Panc1 (cell line): ENCODE measurements around the gene BRD1. TPM values are rescaled to one million over a fixed set of nuclear protein-coding genes. Genes with fewer than 3 reads are reported as not detected.

ENCODE experiments used
- ATAC-seq: fragments of 200-7000 bp; cut with Tn5 transposase; 2 replicates; pipeline ENCODE4 v1.9.1; 2020; ENCODE audit warnings: mild to moderate bottlenecking, moderate library complexity
- BruUV-seq: library from RNA; stranded (reverse); fragments of 400-500 nt; replicated peaks from 2 replicates; lab custom pipeline; 2021; lab: Mats Ljungman, UMichigan
- CTCF ChIA-PET: fragments of 300-600 bp; sonication (Branson Sonifier 250); formaldehyde crosslinking; loops from one replicate; lab custom pipeline; 2022; ENCODE audit warnings: antibody characterized with exemption; lab: Charles Lee
- POLR2A ChIA-PET: fragments of 300-600 bp; sonication (Branson Sonifier 250); formaldehyde crosslinking; loops from one replicate; lab custom pipeline; 2022; ENCODE audit warnings: antibody characterized with exemption; lab: Charles Lee
- DNase-seq: peaks from one replicate; pipeline ENCODE4 v3.0.0-alpha.2; 2010; ENCODE audit warnings: low read depth, low spot score
- H3K27ac ChIP-seq: 2 replicates; pipeline ENCODE4 v1.5.1; 2011; ENCODE audit warnings: mild to moderate bottlenecking, low read length, inconsistent platforms
- H3K27me3 ChIP-seq: fragments of 200-500 bp; sonication (Bioruptor generic); 2 replicates; pipeline ENCODE4 v1.6.0; 2014; ENCODE audit warnings: low read length, inconsistent platforms; ENCODE audit not compliant: control insufficient read depth, insufficient read depth
- H3K36me3 ChIP-seq: fragments of 200-500 bp; sonication (Bioruptor generic); 2 replicates; pipeline ENCODE4 v1.5.1; 2014; ENCODE audit warnings: inconsistent platforms, mild to moderate bottlenecking, low read length, moderate library complexity; ENCODE audit not compliant: control insufficient read depth, insufficient read depth
- H3K4me1 ChIP-seq: 2 replicates; pipeline ENCODE4 v1.5.1; 2011; ENCODE audit warnings: inconsistent platforms, mild to moderate bottlenecking, low read length, moderate library complexity; ENCODE audit not compliant: control insufficient read depth, insufficient read depth
- H3K4me3 ChIP-seq, 2 experiments: 2 replicates each; pipeline ENCODE4 v1.5.1; 2011 to 2012; ENCODE audit warnings: low read depth in 2 of 2, low read length in 2 of 2, mild to moderate bottlenecking in 2 of 2, inconsistent platforms in 1 of 2, moderate library complexity in 1 of 2
- H3K9me3 ChIP-seq: fragments of 200-500 bp; sonication (Bioruptor generic); 2 replicates; pipeline ENCODE4 v1.5.1; 2014; ENCODE audit warnings: low read depth, mild to moderate bottlenecking, inconsistent platforms, low read length, moderate library complexity; ENCODE audit not compliant: control insufficient read depth, insufficient read depth
- CTCF ChIP-seq: fragments of 450-650 bp; IDR thresholded peaks from 2 replicates; pipeline ENCODE4 v1.5.1; 2017; ENCODE audit warnings: mild to moderate bottlenecking
- POLR2AphosphoS5 ChIP-seq: IDR thresholded peaks from 2 replicates; pipeline ENCODE4 v1.6.1; 2012; ENCODE audit warnings: mild to moderate bottlenecking, low read depth, low read length, moderate library complexity
- REST ChIP-seq, 2 experiments: IDR thresholded peaks; 2 replicates each; pipeline ENCODE4 v1.6.1; 2011 to 2012; ENCODE audit warnings: low read depth in 2 of 2, control low read depth in 1 of 2, low read length in 1 of 2, mild to moderate bottlenecking in 1 of 2, moderate library complexity in 1 of 2; ENCODE audit not compliant: insufficient read depth in 1 of 2
- SIN3A ChIP-seq: IDR thresholded peaks from 2 replicates; pipeline ENCODE4 v1.6.1; 2012; ENCODE audit warnings: low read depth, mild to moderate bottlenecking, low read length, moderate library complexity, borderline replicate concordance; ENCODE audit not compliant: insufficient read depth
- TCF7L2 ChIP-seq: IDR thresholded peaks from 2 replicates; pipeline ENCODE4 v1.6.1; 2011; ENCODE audit warnings: mild to moderate bottlenecking, low read depth, low read length, inconsistent platforms
- in situ Hi-C: cut with HindIII; loops from 2 replicates; pipeline ENCODE4 v1.10.0; 2016; ENCODE audit warnings: low sequenced_read_pairs, low pct_unique_long_range_greater_than_20kb
- intact Hi-C: fragments of 100-400 bp; cut with micrococcal nuclease; formaldehyde crosslinking; loops from one replicate; pipeline ENCODE4 v1.10.0; 2022; ENCODE audit not compliant: unreplicated experiment
- total RNA-seq: library from RNA; stranded (reverse); gene quantifications from one replicate; pipeline ENCODE4 v1.2.1, GENCODE V29; 2021; ENCODE audit not compliant: unreplicated experiment

The BRD1 gene
- total RNA-seq, 1 experiment from 2014 or later = 24.0 TPM

- no TSS peak for BruUV-seq
- no peaks in the 10 kb centered on the region for H3K36me3 ChIP-seq
- POLR2A ChIA-PET = no interaction called here
- no peak for DNase-seq
- in situ Hi-C loops = no loop called here
- CTCF ChIA-PET = no interaction called here
- intact Hi-C loops = no loop called here
- no peak for ATAC-seq
- no peak for TF ChIP-seq POLR2AphosphoS5
- no peak for TF ChIP-seq CTCF
- no peak for TF ChIP-seq SIN3A
- no peak for TF ChIP-seq REST (IDR thresholded peaks at IDR 0.05; ENCODE audit: insufficient read depth in 1 of 2, low read depth in 2 of 2, low read length in 1 of 2)
- no peak for TF ChIP-seq TCF7L2
- H3K27ac ChIP-seq = no peak overlapping the region
- H3K4me1 ChIP-seq = no peaks in the 10 kb centered on the region
- H3K9me3 ChIP-seq = no peaks in the 10 kb centered on the region
- no peak overlapping the region for H3K4me3 ChIP-seq
- H3K27me3 ChIP-seq = no peaks in the 10 kb centered on the region
Measured at GRCh38 chr22:49755631-49756001, 72.1 kb downstream of the BRD1 start.

GRCh38 chr22:49754696-49755630 is 72.7 kb downstream of the BRD1 start:
- BruUV-seq = no TSS peak
- ChIA-PET POLR2A (no interaction called here), CTCF (no interaction called here)
- intact Hi-C loops = no loop called here
- no peaks in the 10 kb centered on the region for H3K27me3 ChIP-seq
- no peak overlapping the region for H3K4me3 ChIP-seq
- in situ Hi-C loops = no loop called here
- TF ChIP-seq CTCF = no peak
- no peaks in the 10 kb centered on the region for H3K9me3 ChIP-seq
- no peak overlapping the region for H3K27ac ChIP-seq
- no peak for DNase-seq
- no peaks in the 10 kb centered on the region for H3K4me1 ChIP-seq
- no peaks in the 10 kb centered on the region for H3K36me3 ChIP-seq
- ATAC-seq = no peak
